A549 (cell line): ENCODE data around the gene CPE. TPM values are rescaled to one million over a fixed set of nuclear protein-coding genes. Genes with fewer than 3 reads are reported as not detected.

Experiments
- ATAC-seq, 2 experiments: fragments of 200-7000 bp in 1 of 2; fragments of >200 bp in 1 of 2; cut with Nextera tagmentation in 1 of 2; cut with Tn5 transposase in 1 of 2; 3 replicates each; pipeline versions ENCODE4 v1.8.0 to v1.9.1; 2018 to 2020; ENCODE audit warnings: mild to moderate bottlenecking in 1 of 2, moderate library complexity in 1 of 2
- CTCF ChIA-PET: fragments of 300-600 bp; sonication (Branson Sonifier 250); formaldehyde crosslinking; extraction: SDS; loops from one replicate; lab custom pipeline; 2021; ENCODE audit warnings: antibody characterized with exemption, inconsistent platforms; lab: Yijun Ruan, JAX
- POLR2A ChIA-PET: fragments of 350-600 bp; formaldehyde crosslinking; extraction: SDS; loops from one replicate; lab custom pipeline; 2021; ENCODE audit warnings: antibody characterized with exemption, inconsistent platforms; lab: Yijun Ruan, JAX
- DNase-seq, 2 experiments: peaks; one replicate each; pipeline versions ENCODE4 v3.0.0 to v3.0.0-alpha.2; 2011 to 2016; ENCODE audit warnings: low read depth in 1 of 2, low spot score in 1 of 2
- FAIRE-seq: peaks from 2 replicates; lab custom pipeline; 2011; peaks lifted over from hg19 to GRCh38; lab: Jason Lieb, UNC
- H3K27ac ChIP-seq, 2 experiments: fragments of >200 bp; sonication (Bioruptor Twin); formaldehyde crosslinking; 3 replicates each; pipeline ENCODE4 v1.5.1; 2016 to 2017
- H3K4me1 ChIP-seq: fragments of >200 bp; sonication (Bioruptor Twin); formaldehyde crosslinking; 3 replicates; pipeline ENCODE4 v1.6.1; 2016
- H3K4me2 ChIP-seq: fragments of >200 bp; sonication (Bioruptor Twin); formaldehyde crosslinking; 3 replicates; pipeline ENCODE4 v1.6.1; 2016
- H3K4me3 ChIP-seq: fragments of >200 bp; sonication (Bioruptor Twin); formaldehyde crosslinking; 3 replicates; pipeline ENCODE4 v1.5.1; 2016
- H3K9me3 ChIP-seq: fragments of >200 bp; sonication (Bioruptor Twin); formaldehyde crosslinking; 3 replicates; pipeline ENCODE4 v1.6.1; 2016
- BHLHE40 ChIP-seq: IDR thresholded peaks from 2 replicates; pipeline ENCODE4 v1.6.1; 2012; ENCODE audit warnings: low read depth, low read length, inconsistent platforms
- CBX2 ChIP-seq: fragments of 200-600 bp; sonication (generic); IDR thresholded peaks from 2 replicates; pipeline ENCODE4 v1.6.1; 2016; ENCODE audit warnings: low read depth, mild to moderate bottlenecking, borderline replicate concordance
- CEBPB ChIP-seq, 2 experiments: fragments of >200 bp in 1 of 2; sonication (Bioruptor Twin) in 1 of 2; formaldehyde crosslinking in 1 of 2; IDR thresholded peaks; 2 replicates each; pipeline ENCODE4 v1.6.1; 2012 to 2016
- CHD2 ChIP-seq: fragments of 150-350 bp; IDR thresholded peaks from 2 replicates; pipeline ENCODE4 v1.6.1; 2014; ENCODE audit warnings: low read length; ENCODE audit not compliant: partially characterized antibody
- CHD4 ChIP-seq: fragments of 200-600 bp; sonication (generic); IDR thresholded peaks from 2 replicates; pipeline ENCODE4 v1.6.1; 2016; ENCODE audit warnings: antibody characterized with exemption, mild to moderate bottlenecking, borderline replicate concordance
- EHMT2 ChIP-seq: fragments of 200-600 bp; sonication (generic); IDR thresholded peaks from 2 replicates; pipeline ENCODE4 v1.6.1; 2016; ENCODE audit warnings: antibody characterized with exemption, low read depth, mild to moderate bottlenecking, moderate library complexity
- EP300 ChIP-seq, 2 experiments: fragments of >200 bp; sonication (Bioruptor Twin); formaldehyde crosslinking; IDR thresholded peaks; 2 replicates in 1 of 2; 3 replicates in 1 of 2; pipeline ENCODE4 v1.6.1; 2016 to 2017
- ESRRA ChIP-seq: fragments of 150-350 bp; IDR thresholded peaks from 2 replicates; pipeline ENCODE4 v1.6.1; 2014; ENCODE audit warnings: mild to moderate bottlenecking, low read length, borderline replicate concordance
- HEYL ChIP-seq: fragments of 250-450 bp; sonication (Bioruptor Pico); IDR thresholded peaks from 2 replicates; pipeline ENCODE4 v1.8.0; 2021; ENCODE audit warnings: mild to moderate bottlenecking, moderate library complexity
- HOXB13 ChIP-seq: fragments of 250-450 bp; sonication (Bioruptor Pico); IDR thresholded peaks from 2 replicates; pipeline ENCODE4 v1.5.0; 2020; ENCODE audit warnings: low read depth, mild to moderate bottlenecking, moderate library complexity
- HOXB5 ChIP-seq: fragments of 250-450 bp; sonication (Bioruptor Pico); IDR thresholded peaks from 2 replicates; pipeline ENCODE4 v1.5.0; 2020; ENCODE audit warnings: mild to moderate bottlenecking, moderate library complexity
- JUN ChIP-seq, 2 experiments: fragments of >200 bp; sonication (Bioruptor Twin); formaldehyde crosslinking; IDR thresholded peaks; 2 replicates in 1 of 2; 3 replicates in 1 of 2; pipeline ENCODE4 v1.6.1; 2016 to 2017
- JUNB ChIP-seq: fragments of >200 bp; sonication (Bioruptor Twin); formaldehyde crosslinking; IDR thresholded peaks from 2 replicates; pipeline ENCODE4 v1.6.1; 2016
- KDM5A ChIP-seq: fragments of 200-600 bp; sonication (generic); IDR thresholded peaks from 2 replicates; pipeline ENCODE4 v1.6.1; 2016; ENCODE audit warnings: antibody characterized with exemption, mild to moderate bottlenecking
- MYC ChIP-seq: IDR thresholded peaks from 2 replicates; pipeline ENCODE4 v1.6.1; 2012; ENCODE audit warnings: mild to moderate bottlenecking, inconsistent platforms, low read length, improper control_type of control experiment, borderline replicate concordance
- NPAS2 ChIP-seq: fragments of 250-450 bp; sonication (Bioruptor Pico); IDR thresholded peaks from 2 replicates; pipeline ENCODE4 v1.8.0; 2022; ENCODE audit warnings: mild to moderate bottlenecking, moderate library complexity, borderline replicate concordance
- NR3C1 ChIP-seq: fragments of >200 bp; sonication (Bioruptor Twin); formaldehyde crosslinking; IDR thresholded peaks from 3 replicates; pipeline ENCODE4 v1.6.1; 2017
- PHF8 ChIP-seq: fragments of 200-600 bp; sonication (generic); IDR thresholded peaks from 2 replicates; pipeline ENCODE4 v1.6.1; 2016; ENCODE audit warnings: low read depth, mild to moderate bottlenecking, antibody characterized with exemption, moderate library complexity, borderline replicate concordance
- RARB ChIP-seq: fragments of 250-450 bp; sonication (Bioruptor Pico); IDR thresholded peaks from 2 replicates; pipeline ENCODE4 v1.8.0; 2021; ENCODE audit warnings: mild to moderate bottlenecking, moderate library complexity
- RCOR1 ChIP-seq: fragments of 150-350 bp; IDR thresholded peaks from 2 replicates; pipeline ENCODE4 v1.6.1; 2014; ENCODE audit warnings: antibody characterized with exemption, low read length, low read depth
- RFX5 ChIP-seq: fragments of 450-650 bp; IDR thresholded peaks from 2 replicates; pipeline ENCODE4 v1.7.1; 2014; ENCODE audit warnings: antibody characterized with exemption, mild to moderate bottlenecking, moderate library complexity
- RNF2 ChIP-seq: fragments of 200-600 bp; sonication (generic); IDR thresholded peaks from 2 replicates; pipeline ENCODE4 v1.6.1; 2016; ENCODE audit warnings: low read depth, mild to moderate bottlenecking, antibody characterized with exemption, moderate library complexity, borderline replicate concordance
- SREBF2 ChIP-seq: fragments of 450-650 bp; IDR thresholded peaks from 2 replicates; pipeline ENCODE4 v1.6.1; 2014; ENCODE audit warnings: mild to moderate bottlenecking, moderate library complexity
- TFCP2L1 ChIP-seq: fragments of 250-450 bp; sonication (Bioruptor Pico); IDR thresholded peaks from 2 replicates; pipeline ENCODE4 v1.5.0; 2021; ENCODE audit warnings: mild to moderate bottlenecking
- TP53 ChIP-seq: fragments of 250-450 bp; sonication (Bioruptor Pico); IDR thresholded peaks from 2 replicates; pipeline ENCODE4 v1.5.0; 2021; ENCODE audit warnings: mild to moderate bottlenecking, moderate library complexity
- ZNF302 ChIP-seq: fragments of 250-450 bp; sonication (Bioruptor Pico); IDR thresholded peaks from 2 replicates; pipeline ENCODE4 v1.9.0; 2021; ENCODE audit warnings: inconsistent platforms, mild to moderate bottlenecking, moderate library complexity
- WGBS: methylation state at CpG from one replicate; pipeline ENCODE4 v1.1.6; 2017; ENCODE audit errors: missing lambda C conversion rate; 5-methylcytosine and 5-hydroxymethylcytosine counted together
- polyA plus RNA-seq, 4 experiments: library from polyadenylated mRNA; depleted of rRNA in 3 of 4; stranded (reverse); fragments of >200 nt; fragmentation: RNase III in 1 of 4; extraction: RNeasy Plus Mini Kit Qiagen cat#74134 plus additional on column Dnase treatment in 1 of 4; gene quantifications; 2 replicates in 3 of 4; 3 replicates in 1 of 4; pipeline ENCODE4 v1.2.3, GENCODE V29; 2011 to 2017
- TF ChIP-seq, protein P1 (sequence below): fragments of 250-450 bp; sonication (Bioruptor Pico); IDR thresholded peaks from 2 replicates; pipeline ENCODE4 v1.5.0; 2020; ENCODE audit warnings: low read depth, mild to moderate bottlenecking, moderate library complexity
- TF ChIP-seq, protein P2 (sequence below): fragments of >200 bp; sonication (Bioruptor Twin); formaldehyde crosslinking; IDR thresholded peaks from 2 replicates; pipeline ENCODE4 v1.6.1; 2016
- TF ChIP-seq, protein P3 (sequence below): IDR thresholded peaks from 2 replicates; pipeline ENCODE4 v1.6.1; 2012
- TF ChIP-seq, protein P4 (sequence below): fragments of 150-350 bp; IDR thresholded peaks from 2 replicates; pipeline ENCODE4 v1.6.1; 2014; ENCODE audit warnings: low read depth, mild to moderate bottlenecking, low read length
- TF ChIP-seq, protein P5 (sequence below): IDR thresholded peaks from 2 replicates; pipeline ENCODE4 v1.6.1; 2012

CPE gene
- polyA plus RNA-seq, 2 of the 4 experiments (the other 2 are of a cell fraction) = 1.6 to 1.9 TPM

DNA sequence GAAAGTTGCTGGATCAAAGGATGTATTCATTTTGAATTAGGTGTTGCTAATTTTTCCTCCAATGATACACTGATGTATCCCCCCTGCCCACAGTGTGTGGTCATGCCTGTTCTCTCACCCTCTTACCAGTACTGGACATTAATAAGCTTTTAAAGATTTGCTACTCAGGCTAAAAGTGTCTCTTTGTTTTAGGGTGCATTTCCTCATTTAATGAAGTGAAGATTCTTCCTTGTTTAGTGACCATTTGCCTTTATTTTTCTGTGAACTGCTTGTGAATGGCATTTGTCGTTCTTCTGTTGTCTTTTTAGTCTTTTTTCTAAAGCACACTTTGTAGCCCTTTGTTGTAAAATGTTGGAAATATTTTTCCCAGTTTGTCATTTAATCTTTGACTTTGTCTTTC is 46.3 kb upstream of the CPE start:
- ChIA-PET POLR2A (no interaction called here), CTCF (interaction anchor here (1.1 kb wide), 1 partner anchor 11 kb away, joined by 3 read pairs; no protein-coding TSS in a partner anchor)
- 80% methylated on average over 1 of the region's 1 CpG for WGBS
- peaks cover 12% of the 10 kb centered on the region; the same call in 1 of the 3 replicates for H3K4me1 ChIP-seq
- no peak for DNase-seq
- no peak overlapping the region for H3K27ac ChIP-seq
- H3K4me3 ChIP-seq = no peak overlapping the region
- no peak for ATAC-seq
- FAIRE-seq = no peak
- TF ChIP-seq SREBF2 = no peak
- TF ChIP-seq PHF8 = no peak
- TF ChIP-seq KDM5A = no peak
- TF ChIP-seq TP53 (CRISPR knock-in tag) = no peak
- no peak for TF ChIP-seq ZNF302
- TF ChIP-seq, protein P1, sequence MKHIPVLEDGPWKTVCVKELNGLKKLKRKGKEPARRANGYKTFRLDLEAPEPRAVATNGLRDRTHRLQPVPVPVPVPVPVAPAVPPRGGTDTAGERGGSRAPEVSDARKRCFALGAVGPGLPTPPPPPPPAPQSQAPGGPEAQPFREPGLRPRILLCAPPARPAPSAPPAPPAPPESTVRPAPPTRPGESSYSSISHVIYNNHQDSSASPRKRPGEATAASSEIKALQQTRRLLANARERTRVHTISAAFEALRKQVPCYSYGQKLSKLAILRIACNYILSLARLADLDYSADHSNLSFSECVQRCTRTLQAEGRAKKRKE = no peak
- TF ChIP-seq TFCP2L1 (CRISPR knock-in tag) = no peak
- TF ChIP-seq, protein P2, sequence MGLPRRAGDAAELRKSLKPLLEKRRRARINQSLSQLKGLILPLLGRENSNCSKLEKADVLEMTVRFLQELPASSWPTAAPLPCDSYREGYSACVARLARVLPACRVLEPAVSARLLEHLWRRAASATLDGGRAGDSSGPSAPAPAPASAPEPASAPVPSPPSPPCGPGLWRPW = no peak
- TF ChIP-seq, protein P3, sequence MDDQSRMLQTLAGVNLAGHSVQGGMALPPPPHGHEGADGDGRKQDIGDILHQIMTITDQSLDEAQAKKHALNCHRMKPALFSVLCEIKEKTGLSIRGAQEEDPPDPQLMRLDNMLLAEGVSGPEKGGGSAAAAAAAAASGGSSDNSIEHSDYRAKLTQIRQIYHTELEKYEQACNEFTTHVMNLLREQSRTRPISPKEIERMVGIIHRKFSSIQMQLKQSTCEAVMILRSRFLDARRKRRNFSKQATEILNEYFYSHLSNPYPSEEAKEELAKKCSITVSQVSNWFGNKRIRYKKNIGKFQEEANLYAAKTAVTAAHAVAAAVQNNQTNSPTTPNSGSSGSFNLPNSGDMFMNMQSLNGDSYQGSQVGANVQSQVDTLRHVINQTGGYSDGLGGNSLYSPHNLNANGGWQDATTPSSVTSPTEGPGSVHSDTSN = no peak
- TF ChIP-seq, protein P4, sequence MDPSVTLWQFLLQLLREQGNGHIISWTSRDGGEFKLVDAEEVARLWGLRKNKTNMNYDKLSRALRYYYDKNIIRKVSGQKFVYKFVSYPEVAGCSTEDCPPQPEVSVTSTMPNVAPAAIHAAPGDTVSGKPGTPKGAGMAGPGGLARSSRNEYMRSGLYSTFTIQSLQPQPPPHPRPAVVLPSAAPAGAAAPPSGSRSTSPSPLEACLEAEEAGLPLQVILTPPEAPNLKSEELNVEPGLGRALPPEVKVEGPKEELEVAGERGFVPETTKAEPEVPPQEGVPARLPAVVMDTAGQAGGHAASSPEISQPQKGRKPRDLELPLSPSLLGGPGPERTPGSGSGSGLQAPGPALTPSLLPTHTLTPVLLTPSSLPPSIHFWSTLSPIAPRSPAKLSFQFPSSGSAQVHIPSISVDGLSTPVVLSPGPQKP = no peak
- TF ChIP-seq NPAS2 (CRISPR knock-in tag) = no peak
- no peak for TF ChIP-seq HOXB13
- no peak for TF ChIP-seq RNF2
- no peak for TF ChIP-seq EP300 (IDR thresholded peaks at IDR 0.05)
- TF ChIP-seq HEYL (CRISPR knock-in tag) = no peak
- no peak for TF ChIP-seq JUNB
- TF ChIP-seq JUN (IDR thresholded peaks at IDR 0.05) = no peak
- TF ChIP-seq HOXB5 = no peak
- TF ChIP-seq CEBPB (IDR thresholded peaks at IDR 0.05) = no peak
- H3K9me3 ChIP-seq = no peaks in the 10 kb centered on the region
- H3K4me2 ChIP-seq = no peak overlapping the region

DNA sequence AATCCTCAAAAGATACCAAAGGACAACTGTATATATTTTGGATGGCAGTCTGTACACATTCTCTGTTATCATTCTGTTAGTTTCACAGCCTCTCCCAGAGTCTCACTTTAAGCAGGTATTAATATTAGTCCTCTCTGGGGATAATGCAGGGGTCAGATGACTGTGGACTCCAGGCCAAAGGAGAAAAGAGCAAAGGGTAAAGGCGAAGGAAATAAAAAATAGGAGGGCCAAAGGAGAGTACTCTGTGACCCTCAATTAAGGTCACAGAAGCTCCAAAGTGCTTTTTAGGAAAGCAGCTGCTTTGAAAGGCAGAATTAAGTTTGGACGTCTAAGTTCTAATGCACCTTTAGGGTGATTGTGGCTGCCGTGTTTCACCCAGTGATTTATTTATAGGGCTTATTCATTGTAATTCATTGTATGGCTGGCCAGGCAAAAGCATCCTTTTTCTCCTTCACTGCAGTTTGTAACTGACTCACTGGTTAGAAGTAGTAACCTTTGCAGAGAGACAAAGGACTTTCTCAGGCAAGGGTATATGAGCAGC is 43.6 kb upstream of the CPE start:
- no peak overlapping the region for H3K4me3 ChIP-seq
- TF ChIP-seq CHD2 (no peak), HEYL (CRISPR knock-in tag) (no peak), CHD4 (no peak), RARB (CRISPR knock-in tag) (no peak), EP300 (IDR thresholded peaks at IDR 0.05) (no peak), BHLHE40 (no peak), MYC (no peak), RCOR1 (no peak), PHF8 (no peak), ESRRA (no peak), EHMT2 (no peak), RNF2 (no peak), CBX2 (no peak), NR3C1 (no peak), ZNF302 (no peak), TFCP2L1 (CRISPR knock-in tag) (no peak), RFX5 (no peak)
- TF ChIP-seq, protein P5, sequence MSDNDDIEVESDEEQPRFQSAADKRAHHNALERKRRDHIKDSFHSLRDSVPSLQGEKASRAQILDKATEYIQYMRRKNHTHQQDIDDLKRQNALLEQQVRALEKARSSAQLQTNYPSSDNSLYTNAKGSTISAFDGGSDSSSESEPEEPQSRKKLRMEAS = no peak
- TF ChIP-seq, protein P1 = no peak
- TF ChIP-seq, protein P3 = no peak
- no peak overlapping the region for H3K4me2 ChIP-seq
- no peak for DNase-seq
- CTCF ChIA-PET = interaction anchor here (1.3 kb wide), 1 partner anchor 204 kb away, joined by 3 read pairs; no protein-coding TSS in a partner anchor
- ATAC-seq = no peak
- FAIRE-seq = no peak
- H3K9me3 ChIP-seq = no peaks in the 10 kb centered on the region
- no peak overlapping the region for H3K27ac ChIP-seq
- no peaks in the 10 kb centered on the region for H3K4me1 ChIP-seq
- POLR2A ChIA-PET = no interaction called here
- WGBS = 89% methylated on average over 3 of the region's 3 CpGs
